Stimulated activated CD4-positive, alpha-beta T cell treated with anti-CD3 and anti-CD28 coated beads, Interleukin-2, amount 100 ng/mL, for 24 hours (primary cell): ENCODE results near the gene KRT20.
A peak's percentile ranks its signal among the peaks of the same experiment; 100 is the strongest.
"Not testable (repeated sequence)": the region's sequence is repeated elsewhere in the genome, so short reads cannot be mapped to it uniquely, and the experiment has no call there.

Source experiments
- DNase-seq, 2 donors: peaks; one replicate each; pipeline ENCODE4 v3.0.0-alpha.2; 2020

KRT20 gene

GRCh38 chr17:40884708-40885512 lies at the start of gene KRT20:
KRT20 (minus strand) TSS chr17:40885242; CDS start chr17:40885185, 57 bp downstream.
- no peak for DNase-seq

- no peak for DNase-seq
These were observed 47.6 kb upstream of the KRT20 start for GRCh38 chr17:40932608-40933007.

- no peak for DNase-seq
These were observed 46.3 kb upstream of the KRT20 start for GRCh38 chr17:40931311-40931710.

- DNase-seq: no peak
These were observed 41.3 kb upstream of the KRT20 start for GRCh38 chr17:40926341-40926740.

- DNase-seq: no peak
These were observed 37.2 kb upstream of the KRT20 start for GRCh38 chr17:40922239-40922638.

GRCh38 chr17:40921026-40921425 lies 36.0 kb upstream of the KRT20 start:
- no peak for DNase-seq

GRCh38 chr17:40917116-40917515 lies 32.1 kb upstream of the KRT20 start:
- DNase-seq: not testable (repeated sequence)

- no peak for DNase-seq
These were observed 31.3 kb upstream of the KRT20 start for GRCh38 chr17:40916366-40916765.

GRCh38 chr17:40915721-40916256 lies 30.7 kb upstream of the KRT20 start:
- DNase-seq: no peak

- DNase-seq: no peak
These were observed 30.2 kb upstream of the KRT20 start for GRCh38 chr17:40915199-40915661.

GRCh38 chr17:40914075-40914855 lies 29.2 kb upstream of the KRT20 start:
- no peak for DNase-seq

GRCh38 chr17:40912486-40913210 lies 27.6 kb upstream of the KRT20 start:
- DNase-seq: no peak

GRCh38 chr17:40910441-40910841 lies 25.4 kb upstream of the KRT20 start:
- no peak for DNase-seq

- DNase-seq: no peak
These were observed 24.7 kb upstream of the KRT20 start for GRCh38 chr17:40909755-40910154.

- peak; percentile 66 to 71 for DNase-seq
These were observed 24.3 kb upstream of the KRT20 start for GRCh38 chr17:40909351-40909750.

- no peak for DNase-seq
These were observed 21.6 kb upstream of the KRT20 start for GRCh38 chr17:40906613-40907012.

GRCh38 chr17:40905370-40905769 lies 20.3 kb upstream of the KRT20 start:
- DNase-seq: no peak

- no peak for DNase-seq
These were observed 18.2 kb upstream of the KRT20 start for GRCh38 chr17:40903129-40903847.

- no peak for DNase-seq
These were observed 17.5 kb upstream of the KRT20 start for GRCh38 chr17:40902498-40902897.

- DNase-seq: no peak
These were observed 17.0 kb upstream of the KRT20 start for GRCh38 chr17:40901981-40902474.

- no peak for DNase-seq
These were observed 15.8 kb upstream of the KRT20 start for GRCh38 chr17:40900809-40901356.

- no peak for DNase-seq
These were observed 11.9 kb upstream of the KRT20 start for GRCh38 chr17:40896916-40897455.
